OCI-LY1 (cell line): Measurements from ENCODE around the gene TPSAB1.
"Not testable (repeated sequence)": the region's sequence is repeated elsewhere in the genome, so short reads cannot be mapped to it uniquely, and the experiment has no call there.

Experiments used
- H2AFZ ChIP-seq: fragments of 200-600 bp; sonication (generic), shearing (Covaris generic); 2 replicates; pipeline ENCODE4 v1.6.0; 2014; ENCODE audit warnings: antibody characterized with exemption, mild to moderate bottlenecking, low read length
- H3F3A ChIP-seq: fragments of 200-600 bp; sonication (generic), shearing (Covaris generic); 2 replicates; pipeline ENCODE4 v1.6.0; 2014; ENCODE audit warnings: mild to moderate bottlenecking, antibody characterized with exemption, low read length, moderate library complexity; ENCODE audit not compliant: insufficient read depth
- H3K27ac ChIP-seq: fragments of 200-600 bp; sonication (generic); 2 replicates; pipeline ENCODE4 v1.5.1; 2014; ENCODE audit warnings: low read length, mixed run types, mild to moderate bottlenecking, low read depth; ENCODE audit not compliant: poor library complexity, severe bottlenecking
- H3K27me3 ChIP-seq: fragments of 200-600 bp; sonication (generic); 2 replicates; pipeline ENCODE4 v1.6.0; 2014; ENCODE audit warnings: antibody characterized with exemption, mild to moderate bottlenecking, low read length, moderate library complexity; ENCODE audit not compliant: insufficient read depth
- H3K36me3 ChIP-seq: fragments of 200-600 bp; sonication (generic); 2 replicates; pipeline ENCODE4 v1.6.1; 2014; ENCODE audit warnings: mild to moderate bottlenecking, antibody characterized with exemption, low read length, moderate library complexity, mixed read lengths; ENCODE audit not compliant: insufficient read depth
- H3K4me1 ChIP-seq: fragments of 200-600 bp; sonication (generic); 2 replicates; pipeline ENCODE4 v1.5.1; 2014; ENCODE audit warnings: mild to moderate bottlenecking, low read length, moderate library complexity; ENCODE audit not compliant: insufficient read depth, severe bottlenecking
- H3K4me2 ChIP-seq: fragments of 200-600 bp; sonication (generic), shearing (Covaris generic); 2 replicates; pipeline ENCODE4 v1.6.1; 2014; ENCODE audit warnings: low read length
- H3K4me3 ChIP-seq: fragments of 200-600 bp; sonication (generic); 2 replicates; pipeline ENCODE4 v1.5.1; 2014; ENCODE audit warnings: low read length, low read depth, mild to moderate bottlenecking, mixed read lengths; ENCODE audit not compliant: poor library complexity, severe bottlenecking
- H3K79me2 ChIP-seq: fragments of 200-600 bp; shearing (Covaris generic); 2 replicates; pipeline ENCODE4 v1.6.1; 2016; ENCODE audit warnings: mixed run types, low read length, mixed read lengths; ENCODE audit not compliant: insufficient read depth
- H3K9ac ChIP-seq: fragments of 200-600 bp; sonication (generic), shearing (Covaris generic); 2 replicates; pipeline ENCODE4 v1.6.1; 2014; ENCODE audit warnings: mild to moderate bottlenecking, low read length, mixed read lengths
- H3K9me2 ChIP-seq: fragments of 200-600 bp; sonication (generic), shearing (Covaris generic); 2 replicates; pipeline ENCODE4 v1.6.1; 2014; ENCODE audit warnings: low read depth, mild to moderate bottlenecking, low read length, mixed read lengths
- H3K9me3 ChIP-seq: fragments of 200-600 bp; shearing (Covaris generic); 2 replicates; pipeline ENCODE4 v1.6.1; 2014; ENCODE audit warnings: low read length, mixed read lengths
- H4K20me1 ChIP-seq: fragments of 200-600 bp; sonication (generic), shearing (Covaris generic); 2 replicates; pipeline ENCODE4 v1.6.0; 2016; ENCODE audit warnings: mild to moderate bottlenecking, low read length; ENCODE audit not compliant: insufficient read depth
- EZH2 ChIP-seq: fragments of 200-600 bp; sonication (generic), shearing (Covaris generic); IDR thresholded peaks from 2 replicates; pipeline ENCODE4 v1.8.0; 2017; ENCODE audit warnings: borderline replicate concordance, mixed run types, mild to moderate bottlenecking, antibody characterized with exemption, low read length, moderate library complexity, mixed read lengths
- TF ChIP-seq, protein P1 (sequence below): fragments of 200-600 bp; sonication (generic), shearing (Covaris generic); IDR thresholded peaks from 2 replicates; pipeline ENCODE4 v1.5.1; 2017; ENCODE audit warnings: mild to moderate bottlenecking, antibody characterized with exemption, low read length, moderate library complexity, mixed read lengths

The TPSAB1 gene

DNA sequence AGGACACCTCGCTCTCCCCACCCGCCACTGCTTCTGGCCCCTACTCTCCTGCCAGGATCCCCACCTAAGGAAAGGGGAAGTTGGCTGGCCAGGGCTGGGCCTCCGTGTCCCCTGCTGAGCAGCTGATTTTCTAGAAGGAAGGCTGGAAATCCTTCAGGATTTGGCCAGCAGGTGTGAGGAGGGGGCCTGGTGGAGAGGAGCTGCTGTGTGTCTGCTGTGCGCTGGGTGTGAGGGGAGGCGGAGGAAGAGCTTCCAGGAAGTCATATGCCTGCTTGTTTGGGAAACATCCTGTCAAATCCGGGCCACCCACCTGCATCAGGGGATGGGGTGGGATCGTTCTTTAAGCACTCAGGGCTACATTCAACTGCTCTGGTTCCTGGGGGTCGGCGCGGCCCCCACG is 44.0 kb upstream of the TPSAB1 start:
- no peaks in the 10 kb centered on the region for H3K79me2 ChIP-seq
- no peaks in the 10 kb centered on the region for H3K9me3 ChIP-seq
- no peaks in the 10 kb centered on the region for H3K27me3 ChIP-seq
- H3K9me2 ChIP-seq = no peaks in the 10 kb centered on the region
- no peak overlapping the region for H3K4me2 ChIP-seq
- no peaks in the 10 kb centered on the region for H3K4me1 ChIP-seq
- H2AFZ ChIP-seq = no peak overlapping the region
- H4K20me1 ChIP-seq = no peaks in the 10 kb centered on the region
- H3K27ac ChIP-seq = no peak overlapping the region
- no peaks in the 10 kb centered on the region for H3K36me3 ChIP-seq
- no peak overlapping the region for H3K4me3 ChIP-seq
- H3K9ac ChIP-seq = no peak overlapping the region
- H3F3A ChIP-seq = no peaks in the 10 kb centered on the region
- TF ChIP-seq, protein P1, sequence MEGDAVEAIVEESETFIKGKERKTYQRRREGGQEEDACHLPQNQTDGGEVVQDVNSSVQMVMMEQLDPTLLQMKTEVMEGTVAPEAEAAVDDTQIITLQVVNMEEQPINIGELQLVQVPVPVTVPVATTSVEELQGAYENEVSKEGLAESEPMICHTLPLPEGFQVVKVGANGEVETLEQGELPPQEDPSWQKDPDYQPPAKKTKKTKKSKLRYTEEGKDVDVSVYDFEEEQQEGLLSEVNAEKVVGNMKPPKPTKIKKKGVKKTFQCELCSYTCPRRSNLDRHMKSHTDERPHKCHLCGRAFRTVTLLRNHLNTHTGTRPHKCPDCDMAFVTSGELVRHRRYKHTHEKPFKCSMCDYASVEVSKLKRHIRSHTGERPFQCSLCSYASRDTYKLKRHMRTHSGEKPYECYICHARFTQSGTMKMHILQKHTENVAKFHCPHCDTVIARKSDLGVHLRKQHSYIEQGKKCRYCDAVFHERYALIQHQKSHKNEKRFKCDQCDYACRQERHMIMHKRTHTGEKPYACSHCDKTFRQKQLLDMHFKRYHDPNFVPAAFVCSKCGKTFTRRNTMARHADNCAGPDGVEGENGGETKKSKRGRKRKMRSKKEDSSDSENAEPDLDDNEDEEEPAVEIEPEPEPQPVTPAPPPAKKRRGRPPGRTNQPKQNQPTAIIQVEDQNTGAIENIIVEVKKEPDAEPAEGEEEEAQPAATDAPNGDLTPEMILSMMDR = no peak
- no peak for TF ChIP-seq EZH2

DNA sequence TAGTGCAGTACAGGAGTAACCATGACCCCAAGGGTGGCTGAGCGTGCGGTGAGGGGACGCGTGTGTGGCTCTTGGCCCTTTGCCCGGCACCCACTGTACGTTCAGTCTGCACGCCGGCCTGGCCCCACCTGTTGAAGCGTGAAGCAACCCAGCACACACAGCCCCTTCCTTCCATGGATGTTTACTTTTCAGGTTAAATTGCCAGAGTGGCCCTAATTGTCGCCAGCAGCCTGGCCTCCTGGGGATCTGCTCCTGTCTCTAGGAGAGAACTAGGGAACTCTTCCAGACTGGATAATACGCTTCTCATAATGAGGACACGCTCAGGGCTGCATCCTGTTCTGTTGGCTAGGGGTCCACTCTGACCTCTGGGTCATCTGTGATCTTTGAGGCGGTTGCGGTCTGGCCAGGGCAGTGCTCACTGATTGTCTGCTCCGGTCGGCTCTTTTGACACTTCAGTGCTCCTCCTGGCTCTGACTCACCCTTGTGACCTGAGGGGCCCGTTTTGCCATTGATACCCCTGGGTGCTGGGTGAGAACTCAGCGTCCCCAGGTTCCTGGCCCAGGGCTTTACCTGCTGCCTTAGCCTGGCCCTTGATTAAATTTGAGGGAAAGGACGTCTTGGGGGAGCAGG is 43.2 kb upstream of the TPSAB1 start:
- Histone ChIP-seq H3K9me3 (no peaks in the 10 kb centered on the region), H3K9ac (no peak overlapping the region), H3F3A (no peaks in the 10 kb centered on the region), H3K36me3 (no peaks in the 10 kb centered on the region), H3K4me2 (no peak overlapping the region), H3K27ac (no peak overlapping the region), H4K20me1 (no peaks in the 10 kb centered on the region), H3K27me3 (no peaks in the 10 kb centered on the region), H2AFZ (no peak overlapping the region), H3K9me2 (no peaks in the 10 kb centered on the region), H3K4me1 (no peaks in the 10 kb centered on the region), H3K79me2 (no peaks in the 10 kb centered on the region), H3K4me3 (no peak overlapping the region)
- no peak for TF ChIP-seq EZH2
- TF ChIP-seq, protein P1 = no peak

DNA sequence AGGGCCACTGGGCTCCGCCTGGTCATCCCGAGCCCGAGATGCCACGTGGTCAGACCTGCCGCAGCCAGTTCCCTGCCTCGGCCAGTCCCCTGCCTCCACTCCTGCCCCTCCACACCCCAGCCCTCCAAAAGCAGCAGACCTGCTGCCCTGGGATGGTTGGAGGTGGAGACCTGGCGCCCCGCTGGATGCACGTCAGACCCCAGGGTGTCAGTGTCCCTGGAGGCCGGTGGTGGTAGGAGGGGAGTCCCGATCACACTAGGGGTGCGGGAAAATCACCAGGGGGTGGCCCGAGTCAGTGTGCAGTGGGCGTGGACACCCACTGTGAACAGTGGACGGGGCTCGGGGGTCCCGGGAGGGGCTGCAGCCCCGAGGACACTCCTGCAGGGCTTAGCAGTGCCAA is 42.3 kb upstream of the TPSAB1 start:
- Histone ChIP-seq H3K79me2 (no peaks in the 10 kb centered on the region), H2AFZ (no peak overlapping the region), H3K4me3 (no peak overlapping the region), H3K27me3 (no peaks in the 10 kb centered on the region), H3K9me2 (no peaks in the 10 kb centered on the region), H4K20me1 (no peaks in the 10 kb centered on the region), H3K27ac (no peak overlapping the region), H3K36me3 (no peaks in the 10 kb centered on the region), H3K4me2 (no peak overlapping the region), H3K9me3 (no peaks in the 10 kb centered on the region), H3K4me1 (no peaks in the 10 kb centered on the region), H3F3A (no peaks in the 10 kb centered on the region), H3K9ac (no peak overlapping the region)
- TF ChIP-seq, protein P1 = no peak
- TF ChIP-seq EZH2 = no peak

DNA sequence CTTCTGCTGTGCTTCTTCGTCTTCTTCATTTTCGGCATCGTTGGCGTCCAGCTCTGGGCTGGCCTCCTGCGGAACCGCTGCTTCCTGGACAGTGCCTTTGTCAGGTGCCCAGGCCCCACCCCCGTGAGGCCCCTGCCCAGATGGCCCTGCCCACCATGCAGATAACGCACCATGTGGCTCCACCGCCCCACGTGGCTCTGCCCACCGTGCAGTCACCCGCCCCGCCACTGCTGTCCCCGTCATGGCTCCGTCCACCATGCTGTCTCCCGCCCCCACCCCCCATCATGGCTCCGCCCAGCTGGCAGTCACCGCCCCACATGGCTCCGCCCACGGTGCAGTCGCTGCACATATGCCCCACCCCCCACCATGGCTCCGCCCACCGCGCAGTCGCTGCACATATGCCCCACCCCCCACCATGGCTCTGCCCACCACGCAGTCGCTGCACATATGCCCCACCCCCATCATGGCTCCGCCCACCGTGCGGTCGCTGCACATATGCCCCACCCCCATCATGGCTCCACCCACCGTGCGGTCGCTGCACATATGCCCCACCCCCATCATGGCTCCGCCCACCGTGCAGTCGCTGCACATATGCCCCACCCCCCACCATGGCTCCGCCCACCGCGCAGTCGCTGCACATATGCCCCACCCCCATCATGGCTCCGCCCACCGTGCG is 41.7 kb upstream of the TPSAB1 start:
- H3K79me2 ChIP-seq, H3K4me2 ChIP-seq, H4K20me1 ChIP-seq: not testable (repeated sequence)

More for the DNA sequence above, 41.7 kb upstream of the TPSAB1 start:
- H3K4me1 ChIP-seq, H3K4me3 ChIP-seq, H3F3A ChIP-seq, H3K9me2 ChIP-seq, H3K36me3 ChIP-seq, H2AFZ ChIP-seq, H3K27ac ChIP-seq, H3K9me3 ChIP-seq, H3K9ac ChIP-seq, H3K27me3 ChIP-seq: not testable (repeated sequence)
